HFFc6 (cell line): ENCODE data around the gene SLITRK6. TPM values are rescaled to one million over a fixed set of nuclear protein-coding genes. Genes with fewer than 3 reads are reported as not detected.
A peak's percentile ranks its signal among the peaks of the same experiment; 100 is the strongest.

Experiments
- DNase-seq: peaks from one replicate; pipeline ENCODE4 v3.0.0-alpha.2; 2018
- H3K27ac Mint-ChIP-seq: 2 replicates; pipeline ENCODE4 v1.8.0; 2020; ENCODE audit warnings: mild to moderate bottlenecking, mixed read lengths
- H3K27me3 Mint-ChIP-seq: 2 replicates; pipeline ENCODE4 v1.8.0; 2021; ENCODE audit warnings: mild to moderate bottlenecking, moderate library complexity, mixed read lengths; ENCODE audit not compliant: insufficient read depth
- H3K36me3 Mint-ChIP-seq: 2 replicates; pipeline ENCODE4 v1.8.0; 2021; ENCODE audit warnings: low read depth, mixed read lengths
- H3K4me1 Mint-ChIP-seq: 2 replicates; pipeline ENCODE4 v1.8.0; 2020; ENCODE audit warnings: low read depth, mixed read lengths
- H3K4me3 Mint-ChIP-seq: 2 replicates; pipeline ENCODE4 v1.8.0; 2020; ENCODE audit warnings: mild to moderate bottlenecking, moderate library complexity, mixed read lengths
- H3K9me3 Mint-ChIP-seq: 2 replicates; pipeline ENCODE4 v1.8.0; 2020; ENCODE audit warnings: mild to moderate bottlenecking, mixed read lengths
- CTCF ChIP-seq: fragments of 200-600 bp; sonication (generic); IDR thresholded peaks from 2 replicates; pipeline ENCODE4 v1.5.0; 2021; ENCODE audit warnings: antibody characterized with exemption, mild to moderate bottlenecking
- long read RNA-seq: library from polyadenylated mRNA; unstranded; transcript quantifications from one replicate; pipeline ENCODE4 v2.0.0, GENCODE V29; 2019
- total RNA-seq, 6 experiments: library from RNA; stranded (reverse); fragmentation: NEBNext Ultra II Directional; extraction: Animal tissue kit (Norgen Biotek cat#: 25700); gene quantifications; 2 replicates in 1 of 6; 3 replicates in 5 of 6; pipeline ENCODE4 v1.2.3, GENCODE V29; 2021

The SLITRK6 gene
- 1 to 10 TPM in 2 of 6 experiments, under 1 TPM in 4; 0.33 to 2.3 (median 0.86) TPM for total RNA-seq
- long read RNA-seq: 0 reads

- H3K36me3 Mint-ChIP-seq: peaks cover 7% of the 10 kb centered on the region; the same call in 1 of the 2 replicates
- no peaks in the 10 kb centered on the region for H3K27me3 Mint-ChIP-seq
- H3K4me3 Mint-ChIP-seq: peak within 1 kb of the TSS; percentile 63
- H3K4me1 Mint-ChIP-seq: peaks cover 20% of the 10 kb centered on the region
- peak; percentile 29; the same call in 1 of the 2 replicates for TF ChIP-seq CTCF
- peak; percentile 64 for DNase-seq
- 0 out of 2 replicates have a peak within 1 kb of the TSS, but pooled peaks have one; percentile 9 for H3K27ac Mint-ChIP-seq
- H3K9me3 Mint-ChIP-seq: no peaks in the 10 kb centered on the region
Measured at GRCh38 chr13:85799097-85799582, at the start of gene SLITRK6. TSS of gene SLITRK6 (minus strand) at chr13:85799419. CDS start at chr13:85796508, 2,911 bp downstream.

- Mint-ChIP-seq H3K4me3 (no peak overlapping the region), H3K36me3 (no peaks in the 10 kb centered on the region), H3K27ac (no peak overlapping the region), H3K4me1 (no peaks in the 10 kb centered on the region), H3K9me3 (peaks cover 9% of the 10 kb centered on the region), H3K27me3 (no peaks in the 10 kb centered on the region)
- TF ChIP-seq CTCF: no peak
- DNase-seq: no peak
Measured at GRCh38 chr13:85847012-85847411, 47.8 kb upstream of the SLITRK6 start.

- Mint-ChIP-seq H3K9me3 (no peaks in the 10 kb centered on the region), H3K4me3 (no peak overlapping the region), H3K4me1 (peaks cover 10% of the 10 kb centered on the region; the same call in 1 of the 2 replicates), H3K36me3 (no peaks in the 10 kb centered on the region), H3K27me3 (no peaks in the 10 kb centered on the region), H3K27ac (no peak overlapping the region)
- no peak for TF ChIP-seq CTCF
- DNase-seq: no peak
Measured at GRCh38 chr13:85841427-85841826, 42.2 kb upstream of the SLITRK6 start.

- no peaks in the 10 kb centered on the region for H3K9me3 Mint-ChIP-seq
- H3K4me1 Mint-ChIP-seq: peaks cover 14% of the 10 kb centered on the region; the same call in 1 of the 2 replicates
- no peaks in the 10 kb centered on the region for H3K36me3 Mint-ChIP-seq
- H3K4me3 Mint-ChIP-seq: no peak overlapping the region
- no peak for TF ChIP-seq CTCF
- no peak for DNase-seq
- H3K27me3 Mint-ChIP-seq: peaks cover 2% of the 10 kb centered on the region
- no peak overlapping the region for H3K27ac Mint-ChIP-seq
Measured at GRCh38 chr13:85833921-85834320, 34.7 kb upstream of the SLITRK6 start.

GRCh38 chr13:85828094-85828684 lies 29.0 kb upstream of the SLITRK6 start:
- H3K36me3 Mint-ChIP-seq: no peaks in the 10 kb centered on the region
- DNase-seq: no peak
- H3K9me3 Mint-ChIP-seq: no peaks in the 10 kb centered on the region
- H3K27me3 Mint-ChIP-seq: no peaks in the 10 kb centered on the region; the same call in 1 of the 2 replicates
- no peak overlapping the region for H3K4me3 Mint-ChIP-seq
- H3K27ac Mint-ChIP-seq: no peak overlapping the region
- TF ChIP-seq CTCF: peak; percentile 88
- H3K4me1 Mint-ChIP-seq: peaks cover 7% of the 10 kb centered on the region; the same call in 1 of the 2 replicates
